HepG2 (cell line): ENCODE data around the gene TMEM129. TPM values are rescaled to one million over a fixed set of nuclear protein-coding genes. Genes with fewer than 3 reads are reported as not detected.

Source experiments
- ATAC-seq: fragments of 200-7000 bp; cut with Tn5 transposase; 3 replicates; pipeline ENCODE4 v1.9.1; 2020; ENCODE audit warnings: mild to moderate bottlenecking, moderate library complexity
- BruUV-seq: library from RNA; stranded (reverse); fragments of 400-500 nt; replicated peaks from 2 replicates; lab custom pipeline; 2021; lab: Mats Ljungman, UMichigan
- CTCF ChIA-PET: fragments of 300-600 bp; formaldehyde crosslinking; extraction: SDS; loops from one replicate; lab custom pipeline; 2021; ENCODE audit warnings: low total read pairs, inconsistent platforms, low intra/inter-chr PET ratio; lab: Yijun Ruan, JAX
- POLR2A ChIA-PET: fragments of 350-600 bp; sonication (Branson Sonifier 250); formaldehyde crosslinking; loops from one replicate; lab custom pipeline; 2020; ENCODE audit warnings: antibody characterized with exemption, inconsistent platforms; lab: Yijun Ruan, JAX
- DNase-seq: peaks from one replicate; pipeline ENCODE4 v3.0.0-alpha.2; 2015; ENCODE audit warnings: low spot score
- FAIRE-seq: peaks from 3 replicates; lab custom pipeline; 2011; peaks lifted over from hg19 to GRCh38; lab: Jason Lieb, UNC
- H2AFZ ChIP-seq: one replicate; pipeline ENCODE4 v1.6.1; 2011; ENCODE audit warnings: low read length, inconsistent platforms
- H3K27ac ChIP-seq: fragments of 300-600 bp; 3 replicates; pipeline ENCODE4 v1.8.0; 2011; ENCODE audit warnings: mixed run types, mild to moderate bottlenecking, mixed read lengths, low read length, inconsistent platforms; ENCODE audit not compliant: insufficient read depth; ENCODE audit errors: extremely low read length
- H3K27me3 ChIP-seq, 2 experiments: fragments of 200-600 bp in 1 of 2; 2 replicates in 1 of 2; 3 replicates in 1 of 2; pipeline versions ENCODE4 v1.6.0 to v1.8.0; 2011; ENCODE audit warnings: low read length in 2 of 2, mild to moderate bottlenecking in 2 of 2, moderate library complexity in 2 of 2, inconsistent platforms in 1 of 2; ENCODE audit not compliant: insufficient read depth in 2 of 2, control insufficient read depth in 1 of 2
- H3K36me3 ChIP-seq, 2 experiments: fragments of 200-600 bp in 1 of 2; replicated peaks in 1 of 2; 2 replicates in 1 of 2; 3 replicates in 1 of 2; pipeline versions ENCODE4 v1.5.1 to v1.8.0; 2011; ENCODE audit warnings: low read length in 2 of 2, inconsistent platforms in 1 of 2; ENCODE audit not compliant: insufficient read depth in 2 of 2, control insufficient read depth in 1 of 2
- H3K4me1 ChIP-seq: 2 replicates; pipeline ENCODE4 v1.5.1; 2012; ENCODE audit warnings: low read length, inconsistent platforms; ENCODE audit not compliant: insufficient read depth
- H3K4me2 ChIP-seq: 2 replicates; pipeline ENCODE4 v1.6.0; 2011; ENCODE audit warnings: low read depth, low read length, inconsistent platforms
- H3K4me3 ChIP-seq, 3 experiments: fragments of 200-600 bp in 1 of 3; sonication (generic), shearing (Covaris generic) in 1 of 3; replicated peaks in 1 of 3; 2 replicates each; pipeline ENCODE4 v1.5.1; 2011 to 2016; ENCODE audit warnings: low read length in 3 of 3, inconsistent platforms in 2 of 3, low read depth in 2 of 3, mild to moderate bottlenecking in 2 of 3, control low read depth in 1 of 3, mixed read lengths in 1 of 3; ENCODE audit not compliant: insufficient read depth in 1 of 3
- H3K79me2 ChIP-seq: one replicate; pipeline ENCODE4 v1.6.1; 2011; ENCODE audit warnings: low read length, inconsistent platforms; ENCODE audit not compliant: insufficient read depth
- H3K9ac ChIP-seq: 2 replicates; pipeline ENCODE4 v1.6.0; 2011; ENCODE audit warnings: mild to moderate bottlenecking, low read depth, low read length, inconsistent platforms; ENCODE audit not compliant: insufficient read depth
- H3K9me3 ChIP-seq: 2 replicates; pipeline ENCODE4 v1.5.1; 2012; ENCODE audit warnings: mild to moderate bottlenecking, low read length
- H4K20me1 ChIP-seq: 2 replicates; pipeline ENCODE4 v1.6.0; 2011; ENCODE audit warnings: inconsistent platforms, mild to moderate bottlenecking, low read length, moderate library complexity; ENCODE audit not compliant: insufficient read depth
- ARHGAP35 ChIP-seq: sonication (generic); formaldehyde crosslinking; IDR thresholded peaks from 2 replicates; pipeline ENCODE4 v1.9.0; 2022; ENCODE audit warnings: mild to moderate bottlenecking, inconsistent platforms, moderate library complexity, missing genetic modification reagents, borderline replicate concordance
- ATF1 ChIP-seq: IDR thresholded peaks from 2 replicates; pipeline ENCODE4 v1.6.1; 2016; ENCODE audit warnings: mild to moderate bottlenecking, control low read depth
- ATRX ChIP-seq: sonication (generic); formaldehyde crosslinking; IDR thresholded peaks from 2 replicates; pipeline ENCODE4 v1.4.0; 2020; ENCODE audit warnings: missing genetic modification reagents, borderline replicate concordance
- CSRNP1 ChIP-seq: sonication (generic); formaldehyde crosslinking; IDR thresholded peaks from 2 replicates; pipeline ENCODE4 v1.8.1; 2023; ENCODE audit warnings: mild to moderate bottlenecking, missing genetic modification reagents
- DZIP1 ChIP-seq: sonication (generic); formaldehyde crosslinking; IDR thresholded peaks from 2 replicates; pipeline ENCODE4 v1.5.0; 2020; ENCODE audit warnings: mild to moderate bottlenecking, missing genetic modification reagents
- TFE3 ChIP-seq: IDR thresholded peaks from 2 replicates; pipeline ENCODE4 v1.6.1; 2016
- YY1 ChIP-seq: IDR thresholded peaks from 2 replicates; pipeline ENCODE4 v1.6.1; 2011; ENCODE audit warnings: low read length, low read depth, moderate library complexity, mild to moderate bottlenecking; ENCODE audit not compliant: insufficient read depth, insufficient replicate concordance
- ZBTB3 ChIP-seq: sonication (generic); formaldehyde crosslinking; IDR thresholded peaks from 2 replicates; pipeline ENCODE4 v1.4.0; 2020; ENCODE audit warnings: low read depth, mild to moderate bottlenecking, moderate library complexity, missing genetic modification reagents, borderline replicate concordance
- ZFP91 ChIP-seq: sonication (generic); formaldehyde crosslinking; IDR thresholded peaks from 2 replicates; pipeline ENCODE4 v1.9.0; 2022; ENCODE audit warnings: missing genetic modification reagents, mild to moderate bottlenecking, borderline replicate concordance
- ZNF235 ChIP-seq: sonication (generic); formaldehyde crosslinking; IDR thresholded peaks from 2 replicates; pipeline ENCODE4 v1.8.1; 2023; ENCODE audit warnings: mild to moderate bottlenecking, missing genetic modification reagents, borderline replicate concordance
- ZNF569 ChIP-seq: sonication (generic); formaldehyde crosslinking; IDR thresholded peaks from 2 replicates; pipeline ENCODE4 v1.5.0; 2020; ENCODE audit warnings: mild to moderate bottlenecking, missing genetic modification reagents, moderate library complexity, borderline replicate concordance
- ZNF598 ChIP-seq: sonication (generic); formaldehyde crosslinking; IDR thresholded peaks from 2 replicates; pipeline ENCODE4 v1.5.1; 2020; ENCODE audit warnings: mild to moderate bottlenecking, missing genetic modification reagents, borderline replicate concordance
- ZNF75D ChIP-seq: sonication (generic); formaldehyde crosslinking; IDR thresholded peaks from 2 replicates; pipeline ENCODE4 v1.8.1; 2023; ENCODE audit warnings: missing genetic modification reagents, mild to moderate bottlenecking, borderline replicate concordance
- WGBS: methylation state at CpG from one replicate; pipeline ENCODE4 v1.1.6; 2017; ENCODE audit warnings: low lambda C conversion rate; 5-methylcytosine and 5-hydroxymethylcytosine counted together
- in situ Hi-C: cut with HindIII; loops from 2 replicates; pipeline ENCODE4 v1.10.0; 2017; ENCODE audit warnings: low pct_unique_long_range_greater_than_20kb; ENCODE audit not compliant: extremely low pct_ligation_motif_present
- intact Hi-C: fragments of 100-400 bp; cut with micrococcal nuclease; formaldehyde crosslinking; loops from one replicate; pipeline ENCODE4 v1.10.0; 2022; ENCODE audit not compliant: unreplicated experiment
- polyA plus RNA-seq, 8 experiments: library from polyadenylated mRNA; depleted of rRNA in 3 of 8; stranded (reverse) in 7 of 8; unstranded in 1 of 8; fragments of >200 nt; fragmentation: Illumina TruSeq in 4 of 8; extraction: Trizol in 4 of 8; gene quantifications; 2 replicates each; pipeline versions ENCODE4 v1.2.1 to v1.2.3, GENCODE V29; 2011 to 2016; ENCODE audit warnings: low read depth in 4 of 8, missing spikeins in 1 of 8, mixed read lengths in 1 of 8; ENCODE audit not compliant: insufficient read depth in 1 of 8
- total RNA-seq, 5 experiments: library from RNA; depleted of rRNA; stranded (reverse); fragments of >200 nt; fragmentation: Illumina TruSeq; extraction: Trizol; gene quantifications; 2 replicates each; pipeline ENCODE4 v1.2.3, GENCODE V29; 2016; ENCODE audit warnings: low read depth in 1 of 5

Gene TMEM129
- total and polyA plus RNA-seq, 2 of the 13 experiments (the other 11 are each of a cell fraction or from before 2014, with no cell fraction given), result 19.0 to 25.8 TPM

GRCh38 chr4:1753697-1754311 is 32.7 kb upstream of the TMEM129 start:
- Histone ChIP-seq H3K4me2 (peak overlapping the region; percentile 82), H3K36me3 (no peaks in the 10 kb centered on the region), H3K9ac (peak overlapping the region; percentile 51), H4K20me1 (no peaks in the 10 kb centered on the region), H3K9me3 (no peaks in the 10 kb centered on the region), H3K27me3 (no peaks in the 10 kb centered on the region; a peak in 1 of 5 replicates), H3K4me1 (peaks cover 90% of the 10 kb centered on the region), H3K27ac (no peak overlapping the region), H3K4me3 (peak overlapping the region; percentile 45 to 73 (median 56); a peak in 4 of 6 replicates), H3K79me2 (no peaks in the 10 kb centered on the region), H2AFZ (no peak overlapping the region)
- FAIRE-seq (no peak), ATAC-seq (peak; percentile 9), DNase-seq (peak; percentile 39)
- intact Hi-C loops (loop anchor here (2.0 kb wide), 1 partner anchor 25 kb away; no protein-coding TSS in a partner anchor), in situ Hi-C loops (loop anchor here (10.0 kb wide), 1 partner anchor 51 kb away; no protein-coding TSS in a partner anchor)
- POLR2A ChIA-PET, result interaction anchor here (0.9 to 34.3 kb wide), 5 partner anchors 9 to 54 kb away, joined by 3 to 1258 read pairs (median 6); partner anchors contain the start of gene FGFR3
- CTCF ChIA-PET, result interaction anchor here (2.9 kb wide), 1 partner anchor 57 kb away, joined by 22 read pairs; no protein-coding TSS in a partner anchor
- BruUV-seq, result no TSS peak
- no CpG with 5 or more reads among the region's 15 CpGs for WGBS
- no peak for TF ChIP-seq ZNF75D (CRISPR knock-in tag)
- TF ChIP-seq ZNF569 (CRISPR knock-in tag), result no peak
- peak; percentile 45; the same call in 1 of the 2 replicates for TF ChIP-seq CSRNP1
- TF ChIP-seq DZIP1 (CRISPR knock-in tag), result 0 out of 2 replicates have a peak, but pooled peaks have one; percentile 27
- no peak; the same call in 1 of the 2 replicates for TF ChIP-seq TFE3
- no peak for TF ChIP-seq ZBTB3 (CRISPR knock-in tag)
- peak; percentile 60; the same call in 1 of the 2 replicates for TF ChIP-seq ARHGAP35
- no peak for TF ChIP-seq YY1
- peak; percentile 81 for TF ChIP-seq ZFP91
- no peak for TF ChIP-seq ZNF235 (CRISPR knock-in tag)
- TF ChIP-seq ATF1 (CRISPR knock-in tag), result no peak
- TF ChIP-seq ATRX (CRISPR knock-in tag), result no peak
- TF ChIP-seq ZNF598 (CRISPR knock-in tag), result no peak
